Measurements from ENCODE around the gene CAMTA1. TPM values are rescaled to one million over a fixed set of nuclear protein-coding genes. Genes with fewer than 3 reads are reported as not detected.

The CAMTA1 gene
- total RNA-seq, 1 experiment from 2014 or later = 69.5 TPM

DNA sequence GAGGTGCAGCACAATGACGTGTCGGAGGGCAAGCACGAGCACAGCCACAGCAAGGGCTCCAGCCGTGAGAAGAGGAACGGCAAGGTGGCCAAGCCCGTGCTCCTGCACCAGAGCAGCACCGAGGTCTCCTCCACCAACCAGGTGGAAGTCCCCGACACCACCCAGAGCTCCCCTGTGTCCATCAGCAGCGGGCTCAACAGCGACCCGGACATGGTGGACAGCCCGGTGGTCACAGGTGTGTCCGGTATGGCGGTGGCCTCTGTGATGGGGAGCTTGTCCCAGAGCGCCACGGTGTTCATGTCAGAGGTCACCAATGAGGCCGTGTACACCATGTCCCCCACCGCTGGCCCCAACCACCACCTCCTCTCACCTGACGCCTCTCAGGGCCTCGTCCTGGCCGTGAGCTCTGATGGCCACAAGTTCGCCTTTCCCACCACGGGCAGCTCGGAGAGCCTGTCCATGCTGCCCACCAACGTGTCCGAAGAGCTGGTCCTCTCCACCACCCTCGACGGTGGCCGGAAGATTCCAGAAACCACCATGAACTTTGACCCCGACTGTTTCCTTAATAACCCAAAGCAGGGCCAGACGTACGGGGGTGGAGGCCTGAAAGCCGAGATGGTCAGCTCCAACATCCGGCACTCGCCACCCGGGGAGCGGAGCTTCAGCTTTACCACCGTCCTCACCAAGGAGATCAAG, 878.3 kb downstream of the CAMTA1 start:
- CTCF ChIA-PET = interaction anchor here (1.0 kb wide), 1 partner anchor 16 kb away, joined by 3 read pairs; no protein-coding TSS in a partner anchor
- H3K79me2 ChIP-seq (ENCODE audit: insufficient read depth, low read length) = no peaks in the 10 kb centered on the region
- peaks cover 0 to 4% of the 10 kb centered on the region in 2 experiments; a peak in 1 of 4 replicates for H3K4me1 ChIP-seq (ENCODE audit: control insufficient read depth in 1 of 2, insufficient read depth in 2 of 2, low read length in 2 of 2)
- no peaks in the 10 kb centered on the region for H3K9me2 ChIP-seq (ENCODE audit: insufficient read depth)
- H3K36me3 ChIP-seq (ENCODE audit: control insufficient read depth in 1 of 2, insufficient read depth in 2 of 2, low read length in 2 of 2) = no peaks in the 10 kb centered on the region
- no peak overlapping the region for H2AFZ ChIP-seq (ENCODE audit: low read depth, low read length, poor library complexity, severe bottlenecking)
- H3K4me2 ChIP-seq (ENCODE audit: low read length) = no peak overlapping the region
- no peak for DNase-seq (ENCODE audit: low read depth, low spot score)
- no peak overlapping the region for H3K27ac ChIP-seq (ENCODE audit: low read depth, low read length)
- no peak for ATAC-seq
- H3K4me3 ChIP-seq (replicated peaks in 1 of 2; ENCODE audit: low read depth in 1 of 2, low read length in 2 of 2) = no peak overlapping the region
- no peaks in the 10 kb centered on the region for H3K27me3 ChIP-seq (ENCODE audit: insufficient read depth, low read length)
- no peak overlapping the region for H3K9ac ChIP-seq (ENCODE audit: low read length)
- H4K20me1 ChIP-seq (ENCODE audit: insufficient read depth) = no peaks in the 10 kb centered on the region
- no TSS peak for BruUV-seq (replicated peaks)
- intact Hi-C loops (cut with micrococcal nuclease) = loop anchor here (10.0 kb wide), 1 partner anchor 281 kb away; the partner anchor contains the start of gene TNFRSF9
- TF ChIP-seq SIN3A (IDR thresholded peaks at IDR 0.05; ENCODE audit: low read depth) = no peak
- no peak for TF ChIP-seq CEBPB (IDR thresholded peaks at IDR 0.05; ENCODE audit: low read depth)
- no peak for TF ChIP-seq RAD21 (IDR thresholded peaks at IDR 0.05; ENCODE audit: low read depth)
- no peaks in the 10 kb centered on the region for H3K9me3 ChIP-seq (ENCODE audit: control insufficient read depth in 1 of 2, insufficient read depth in 1 of 2, low read depth in 1 of 2, low read length in 2 of 2)
- RAD21 ChIA-PET (ENCODE audit: low non-redundant PET in 1 of 2, low total read pairs in 2 of 2, uncharacterized antibody in 2 of 2, unreplicated experiment in 2 of 2) = no interaction called here
- POLR2A ChIA-PET = no interaction called here

DNA sequence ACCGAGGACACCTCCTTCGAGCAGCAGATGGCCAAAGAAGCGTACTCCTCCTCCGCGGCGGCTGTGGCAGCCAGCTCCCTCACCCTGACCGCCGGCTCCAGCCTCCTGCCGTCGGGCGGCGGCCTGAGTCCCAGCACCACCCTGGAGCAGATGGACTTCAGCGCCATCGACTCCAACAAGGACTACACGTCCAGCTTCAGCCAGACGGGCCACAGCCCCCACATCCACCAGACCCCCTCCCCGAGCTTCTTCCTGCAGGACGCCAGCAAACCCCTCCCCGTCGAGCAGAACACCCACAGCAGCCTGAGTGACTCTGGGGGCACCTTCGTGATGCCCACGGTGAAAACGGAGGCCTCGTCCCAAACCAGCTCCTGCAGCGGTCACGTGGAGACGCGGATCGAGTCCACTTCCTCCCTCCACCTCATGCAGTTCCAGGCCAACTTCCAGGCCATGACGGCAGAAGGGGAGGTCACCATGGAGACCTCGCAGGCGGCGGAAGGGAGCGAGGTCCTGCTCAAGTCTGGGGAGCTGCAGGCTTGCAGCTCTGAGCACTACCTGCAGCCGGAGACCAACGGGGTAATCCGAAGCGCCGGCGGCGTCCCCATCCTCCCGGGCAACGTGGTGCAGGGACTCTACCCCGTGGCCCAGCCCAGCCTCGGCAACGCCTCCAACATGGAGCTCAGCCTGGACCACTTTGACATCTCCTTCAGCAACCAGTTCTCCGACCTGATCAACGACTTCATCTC, 879.1 kb downstream of the CAMTA1 start:
- TF ChIP-seq, protein P1, sequence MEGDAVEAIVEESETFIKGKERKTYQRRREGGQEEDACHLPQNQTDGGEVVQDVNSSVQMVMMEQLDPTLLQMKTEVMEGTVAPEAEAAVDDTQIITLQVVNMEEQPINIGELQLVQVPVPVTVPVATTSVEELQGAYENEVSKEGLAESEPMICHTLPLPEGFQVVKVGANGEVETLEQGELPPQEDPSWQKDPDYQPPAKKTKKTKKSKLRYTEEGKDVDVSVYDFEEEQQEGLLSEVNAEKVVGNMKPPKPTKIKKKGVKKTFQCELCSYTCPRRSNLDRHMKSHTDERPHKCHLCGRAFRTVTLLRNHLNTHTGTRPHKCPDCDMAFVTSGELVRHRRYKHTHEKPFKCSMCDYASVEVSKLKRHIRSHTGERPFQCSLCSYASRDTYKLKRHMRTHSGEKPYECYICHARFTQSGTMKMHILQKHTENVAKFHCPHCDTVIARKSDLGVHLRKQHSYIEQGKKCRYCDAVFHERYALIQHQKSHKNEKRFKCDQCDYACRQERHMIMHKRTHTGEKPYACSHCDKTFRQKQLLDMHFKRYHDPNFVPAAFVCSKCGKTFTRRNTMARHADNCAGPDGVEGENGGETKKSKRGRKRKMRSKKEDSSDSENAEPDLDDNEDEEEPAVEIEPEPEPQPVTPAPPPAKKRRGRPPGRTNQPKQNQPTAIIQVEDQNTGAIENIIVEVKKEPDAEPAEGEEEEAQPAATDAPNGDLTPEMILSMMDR (IDR thresholded peaks at IDR 0.05 in 2 of 3, conservative IDR thresholded peaks at IDR 0.05 in 1 of 3; ENCODE audit: borderline replicate concordance in 1 of 3, insufficient read depth in 1 of 3, low read depth in 2 of 3, low read length in 2 of 3) = no peak
- TF ChIP-seq POLR2AphosphoS5 (IDR thresholded peaks at IDR 0.05; ENCODE audit: low read depth, low read length) (no peak), FOSL1 (IDR thresholded peaks at IDR 0.05; ENCODE audit: low read depth) (no peak)
- TF ChIP-seq, protein P2, sequence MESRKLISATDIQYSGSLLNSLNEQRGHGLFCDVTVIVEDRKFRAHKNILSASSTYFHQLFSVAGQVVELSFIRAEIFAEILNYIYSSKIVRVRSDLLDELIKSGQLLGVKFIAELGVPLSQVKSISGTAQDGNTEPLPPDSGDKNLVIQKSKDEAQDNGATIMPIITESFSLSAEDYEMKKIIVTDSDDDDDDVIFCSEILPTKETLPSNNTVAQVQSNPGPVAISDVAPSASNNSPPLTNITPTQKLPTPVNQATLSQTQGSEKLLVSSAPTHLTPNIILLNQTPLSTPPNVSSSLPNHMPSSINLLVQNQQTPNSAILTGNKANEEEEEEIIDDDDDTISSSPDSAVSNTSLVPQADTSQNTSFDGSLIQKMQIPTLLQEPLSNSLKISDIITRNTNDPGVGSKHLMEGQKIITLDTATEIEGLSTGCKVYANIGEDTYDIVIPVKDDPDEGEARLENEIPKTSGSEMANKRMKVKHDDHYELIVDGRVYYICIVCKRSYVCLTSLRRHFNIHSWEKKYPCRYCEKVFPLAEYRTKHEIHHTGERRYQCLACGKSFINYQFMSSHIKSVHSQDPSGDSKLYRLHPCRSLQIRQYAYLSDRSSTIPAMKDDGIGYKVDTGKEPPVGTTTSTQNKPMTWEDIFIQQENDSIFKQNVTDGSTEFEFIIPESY (IDR thresholded peaks at IDR 0.05; ENCODE audit: extremely low read depth, insufficient replicate concordance, low read length) = no peak
- no peaks in the 10 kb centered on the region for H3K9me2 ChIP-seq (ENCODE audit: insufficient read depth)
- H3K4me2 ChIP-seq (ENCODE audit: low read length) = no peak overlapping the region
- H3K79me2 ChIP-seq (ENCODE audit: insufficient read depth, low read length) = no peaks in the 10 kb centered on the region
- DNase-seq (ENCODE audit: low read depth, low spot score) (no peak), ATAC-seq (no peak)
- no TSS peak for BruUV-seq (replicated peaks)
- H3K27me3 ChIP-seq (ENCODE audit: insufficient read depth, low read length) = no peaks in the 10 kb centered on the region
- peaks cover 0 to 4% of the 10 kb centered on the region in 2 experiments; a peak in 1 of 4 replicates for H3K4me1 ChIP-seq (ENCODE audit: control insufficient read depth in 1 of 2, insufficient read depth in 2 of 2, low read length in 2 of 2)
- intact Hi-C loops (cut with micrococcal nuclease) = loop anchor here (10.0 kb wide), 1 partner anchor 280 kb away; the partner anchor contains the start of gene TNFRSF9
- no peak overlapping the region for H3K4me3 ChIP-seq (replicated peaks in 1 of 2; ENCODE audit: low read depth in 1 of 2, low read length in 2 of 2)
- CTCF ChIA-PET = interaction anchor here (1.0 kb wide), 1 partner anchor 17 kb away, joined by 3 read pairs; no protein-coding TSS in a partner anchor
- RAD21 ChIA-PET (ENCODE audit: low non-redundant PET in 1 of 2, low total read pairs in 2 of 2, uncharacterized antibody in 2 of 2, unreplicated experiment in 2 of 2) = no interaction called here
- POLR2A ChIA-PET = no interaction called here
- no peaks in the 10 kb centered on the region for H3K36me3 ChIP-seq (ENCODE audit: control insufficient read depth in 1 of 2, insufficient read depth in 2 of 2, low read length in 2 of 2)
- no peaks in the 10 kb centered on the region for H3K9me3 ChIP-seq (ENCODE audit: control insufficient read depth in 1 of 2, insufficient read depth in 1 of 2, low read depth in 1 of 2, low read length in 2 of 2)
- H4K20me1 ChIP-seq (ENCODE audit: insufficient read depth) = no peaks in the 10 kb centered on the region
- H2AFZ ChIP-seq (ENCODE audit: low read depth, low read length, poor library complexity, severe bottlenecking) = no peak overlapping the region
- no peak overlapping the region for H3K27ac ChIP-seq (ENCODE audit: low read depth, low read length)
- H3K9ac ChIP-seq (ENCODE audit: low read length) = no peak overlapping the region

All from HCT116 (cell line).